PC-9 (cell line): ENCODE measurements around the gene MGAT4A. TPM values are rescaled to one million over a fixed set of nuclear protein-coding genes. Genes with fewer than 3 reads are reported as not detected.

Experiments used
- BruUV-seq: library from RNA; stranded (reverse); fragments of 400-500 nt; replicated peaks from 2 replicates; lab custom pipeline; 2021; lab: Mats Ljungman, UMichigan
- CTCF ChIA-PET: fragments of 300-600 bp; sonication (Branson Sonifier 250); formaldehyde crosslinking; loops from one replicate; lab custom pipeline; 2022; ENCODE audit warnings: antibody characterized with exemption; lab: Charles Lee
- POLR2A ChIA-PET: fragments of 300-600 bp; sonication (Branson Sonifier 250); formaldehyde crosslinking; loops from one replicate; lab custom pipeline; 2022; ENCODE audit warnings: antibody characterized with exemption; ENCODE audit not compliant: unreplicated experiment; lab: Charles Lee
- DNase-seq, 2 experiments: peaks; one replicate each; pipeline versions ENCODE4 v3.0.0 to v3.0.0-alpha.2; 2015 to 2022; ENCODE audit warnings: mixed read lengths in 1 of 2
- H2AFZ ChIP-seq: fragments of 200-600 bp; sonication (generic); 2 replicates; pipeline ENCODE4 v1.8.1; 2017; ENCODE audit warnings: antibody characterized with exemption
- H3F3A ChIP-seq: fragments of 200-600 bp; sonication (generic); 2 replicates; pipeline ENCODE4 v1.8.1; 2017; ENCODE audit warnings: antibody characterized with exemption, mild to moderate bottlenecking, low read depth; ENCODE audit not compliant: insufficient read depth
- H3K27ac ChIP-seq: fragments of 200-600 bp; sonication (generic); 2 replicates; pipeline ENCODE4 v1.6.1; 2016; ENCODE audit warnings: mixed run types
- H3K27me3 ChIP-seq: fragments of 200-600 bp; sonication (generic); 2 replicates; pipeline ENCODE4 v1.6.1; 2016; ENCODE audit warnings: low read depth, mixed run types; ENCODE audit not compliant: insufficient read depth
- H3K36me3 ChIP-seq: fragments of 200-600 bp; sonication (generic); 2 replicates; pipeline ENCODE4 v1.6.1; 2016; ENCODE audit warnings: low read depth, mixed run types
- H3K4me1 ChIP-seq: fragments of 200-600 bp; sonication (generic); replicated peaks from 2 replicates; pipeline ENCODE4 v1.6.1; 2016; ENCODE audit warnings: mixed run types; ENCODE audit not compliant: insufficient read depth
- H3K4me2 ChIP-seq: fragments of 200-600 bp; sonication (generic); 2 replicates; pipeline ENCODE4 v1.6.1; 2017; ENCODE audit warnings: mixed run types
- H3K4me3 ChIP-seq: fragments of 200-600 bp; sonication (generic); 2 replicates; pipeline ENCODE4 v1.6.1; 2016; ENCODE audit warnings: mixed run types
- H3K79me2 ChIP-seq: fragments of 200-600 bp; sonication (generic); 2 replicates; pipeline ENCODE4 v1.6.1; 2017; ENCODE audit warnings: low read depth, mixed run types
- H3K9me2 ChIP-seq: fragments of 200-600 bp; sonication (generic); 2 replicates; pipeline ENCODE4 v1.8.1; 2017; ENCODE audit warnings: mild to moderate bottlenecking; ENCODE audit not compliant: insufficient read depth
- H3K9me3 ChIP-seq: fragments of 200-600 bp; sonication (generic); 2 replicates; pipeline ENCODE4 v1.8.1; 2016; ENCODE audit warnings: low read depth; ENCODE audit not compliant: insufficient read depth
- H4K20me1 ChIP-seq: fragments of 200-600 bp; sonication (generic); 2 replicates; pipeline ENCODE4 v1.8.1; 2017; ENCODE audit not compliant: insufficient read depth
- EZH2 ChIP-seq: fragments of 200-600 bp; sonication (generic); IDR thresholded peaks from 2 replicates; pipeline ENCODE4 v1.8.0; 2017; ENCODE audit warnings: antibody characterized with exemption, low read depth
- intact Hi-C: fragments of 100-400 bp; cut with micrococcal nuclease; formaldehyde crosslinking; loops from one replicate; pipeline ENCODE4 v1.10.0; 2022; ENCODE audit not compliant: unreplicated experiment
- total RNA-seq: library from RNA; stranded (reverse); gene quantifications from 2 replicates; pipeline ENCODE4 v1.2.3, GENCODE V29; 2021
- TF ChIP-seq, protein P1 (sequence below): fragments of 200-600 bp; sonication (generic); conservative IDR thresholded peaks from 2 replicates; pipeline ENCODE4 v1.6.1; 2017; ENCODE audit warnings: mixed run types, antibody characterized with exemption, mild to moderate bottlenecking, moderate library complexity

MGAT4A gene
- total RNA-seq, 1 experiment from 2014 or later: 12.9 TPM

DNA sequence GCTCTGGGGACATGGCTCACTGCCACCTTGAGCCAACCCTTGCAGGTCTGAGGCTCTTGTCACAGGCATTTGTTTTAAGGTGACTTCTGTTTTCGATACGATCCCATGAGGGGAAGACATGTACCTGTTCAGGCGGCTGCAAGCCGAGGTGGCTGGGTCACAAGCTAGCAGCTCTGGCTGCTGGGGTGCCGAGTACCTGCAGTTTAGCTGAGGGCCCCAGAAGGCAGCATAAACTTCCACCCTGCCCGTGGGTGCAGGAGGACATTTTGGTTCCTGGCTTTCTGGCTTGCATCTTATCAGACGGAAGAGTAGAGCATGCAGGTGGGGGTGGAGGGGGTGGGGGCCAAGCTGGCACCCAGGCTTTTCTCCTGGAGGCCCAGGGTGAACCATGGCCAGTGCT lies 151.0 kb downstream of the MGAT4A start:
- no peaks in the 10 kb centered on the region for H3K9me3 ChIP-seq
- H3K4me2 ChIP-seq: no peak overlapping the region
- DNase-seq: no peak
- no peaks in the 10 kb centered on the region for H3K27me3 ChIP-seq
- H3F3A ChIP-seq: no peaks in the 10 kb centered on the region
- no peaks in the 10 kb centered on the region for H3K79me2 ChIP-seq
- CTCF ChIA-PET: no interaction called here
- no peak overlapping the region for H2AFZ ChIP-seq
- H3K9me2 ChIP-seq: no peaks in the 10 kb centered on the region
- no peak for TF ChIP-seq EZH2
- TF ChIP-seq, protein P1, sequence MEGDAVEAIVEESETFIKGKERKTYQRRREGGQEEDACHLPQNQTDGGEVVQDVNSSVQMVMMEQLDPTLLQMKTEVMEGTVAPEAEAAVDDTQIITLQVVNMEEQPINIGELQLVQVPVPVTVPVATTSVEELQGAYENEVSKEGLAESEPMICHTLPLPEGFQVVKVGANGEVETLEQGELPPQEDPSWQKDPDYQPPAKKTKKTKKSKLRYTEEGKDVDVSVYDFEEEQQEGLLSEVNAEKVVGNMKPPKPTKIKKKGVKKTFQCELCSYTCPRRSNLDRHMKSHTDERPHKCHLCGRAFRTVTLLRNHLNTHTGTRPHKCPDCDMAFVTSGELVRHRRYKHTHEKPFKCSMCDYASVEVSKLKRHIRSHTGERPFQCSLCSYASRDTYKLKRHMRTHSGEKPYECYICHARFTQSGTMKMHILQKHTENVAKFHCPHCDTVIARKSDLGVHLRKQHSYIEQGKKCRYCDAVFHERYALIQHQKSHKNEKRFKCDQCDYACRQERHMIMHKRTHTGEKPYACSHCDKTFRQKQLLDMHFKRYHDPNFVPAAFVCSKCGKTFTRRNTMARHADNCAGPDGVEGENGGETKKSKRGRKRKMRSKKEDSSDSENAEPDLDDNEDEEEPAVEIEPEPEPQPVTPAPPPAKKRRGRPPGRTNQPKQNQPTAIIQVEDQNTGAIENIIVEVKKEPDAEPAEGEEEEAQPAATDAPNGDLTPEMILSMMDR: no peak
- H3K36me3 ChIP-seq: no peaks in the 10 kb centered on the region
- H3K4me1 ChIP-seq: no peaks in the 10 kb centered on the region
- POLR2A ChIA-PET: no interaction called here
- intact Hi-C loops: no loop called here
- H4K20me1 ChIP-seq: no peaks in the 10 kb centered on the region
- H3K27ac ChIP-seq: no peak overlapping the region
- no peak overlapping the region for H3K4me3 ChIP-seq
- no TSS peak for BruUV-seq

DNA sequence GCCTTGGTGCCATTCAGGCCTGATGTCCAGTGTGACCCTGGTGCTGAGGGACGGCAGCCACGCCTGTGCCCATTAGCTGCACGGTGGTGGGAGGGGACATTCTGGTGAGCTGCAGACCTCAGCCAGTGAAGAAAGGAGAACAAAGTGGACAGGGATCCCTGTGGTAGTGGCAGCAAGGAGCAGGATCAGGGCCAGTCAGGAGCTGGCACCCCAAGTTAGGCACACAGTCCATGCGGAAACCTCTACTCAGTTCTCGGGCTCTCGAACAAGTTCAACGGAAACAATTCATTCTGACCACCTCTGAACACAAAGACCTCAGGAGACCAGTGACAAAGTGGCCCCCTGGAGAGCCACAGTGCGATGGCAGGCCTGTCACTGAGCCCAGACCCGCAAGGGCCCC lies 152.7 kb downstream of the MGAT4A start:
- BruUV-seq: no TSS peak
- no peak for TF ChIP-seq EZH2
- TF ChIP-seq, protein P1: no peak
- no peak overlapping the region for H2AFZ ChIP-seq
- no peaks in the 10 kb centered on the region for H3K27me3 ChIP-seq
- DNase-seq: no peak
- H3K4me3 ChIP-seq: no peak overlapping the region
- no peaks in the 10 kb centered on the region for H3K36me3 ChIP-seq
- H3K79me2 ChIP-seq: no peaks in the 10 kb centered on the region
- H3K4me2 ChIP-seq: no peak overlapping the region
- H3K9me2 ChIP-seq: no peaks in the 10 kb centered on the region
- no peaks in the 10 kb centered on the region for H4K20me1 ChIP-seq
- no peaks in the 10 kb centered on the region for H3K9me3 ChIP-seq
- H3K4me1 ChIP-seq: no peaks in the 10 kb centered on the region
- H3F3A ChIP-seq: no peaks in the 10 kb centered on the region
- ChIA-PET CTCF (no interaction called here), POLR2A (no interaction called here)
- intact Hi-C loops: no loop called here
- H3K27ac ChIP-seq: no peak overlapping the region

DNA sequence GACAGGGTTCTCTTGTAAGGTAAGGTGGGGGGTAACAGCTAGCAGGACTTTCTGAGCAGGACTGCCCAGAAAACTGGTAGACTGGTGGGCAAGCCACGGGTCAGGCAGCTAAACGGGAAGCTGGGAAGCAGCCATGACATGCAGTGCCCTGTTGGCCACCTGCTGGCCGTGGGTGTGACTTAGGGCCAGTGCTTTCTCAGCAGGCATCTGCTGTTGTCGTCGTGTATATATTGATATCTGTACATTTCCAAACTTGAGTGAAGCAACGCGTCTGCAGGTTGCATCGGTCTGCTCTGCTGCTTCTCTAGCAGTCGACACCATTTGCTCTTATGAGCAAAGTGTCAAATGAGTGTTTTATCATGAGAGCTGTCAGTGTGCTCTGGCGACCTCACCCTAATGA lies 153.6 kb downstream of the MGAT4A start:
- H3K4me3 ChIP-seq: no peak overlapping the region
- no peaks in the 10 kb centered on the region for H3K4me1 ChIP-seq
- no peaks in the 10 kb centered on the region for H3K79me2 ChIP-seq
- H3K36me3 ChIP-seq: no peaks in the 10 kb centered on the region
- H3K9me2 ChIP-seq: no peaks in the 10 kb centered on the region
- H2AFZ ChIP-seq: no peak overlapping the region
- POLR2A ChIA-PET: no interaction called here
- intact Hi-C loops: no loop called here
- H3K9me3 ChIP-seq: no peaks in the 10 kb centered on the region
- H3K4me2 ChIP-seq: no peak overlapping the region
- H3F3A ChIP-seq: no peaks in the 10 kb centered on the region
- TF ChIP-seq EZH2: no peak
- TF ChIP-seq, protein P1: no peak
- no peak overlapping the region for H3K27ac ChIP-seq
- BruUV-seq: no TSS peak
- CTCF ChIA-PET: interaction anchor here (0.6 kb wide), 1 partner anchor 17 kb away, joined by 3 read pairs; no protein-coding TSS in a partner anchor
- H3K27me3 ChIP-seq: no peaks in the 10 kb centered on the region
- no peak for DNase-seq
- H4K20me1 ChIP-seq: no peaks in the 10 kb centered on the region
